ENCODE results near the gene COL18A1. TPM values are rescaled to one million over a fixed set of nuclear protein-coding genes. Genes with fewer than 3 reads are reported as not detected.

The COL18A1 gene
- total RNA-seq, 4 donors from 2014 or later, result 124 to 224 (median 173) TPM

GRCh38 chr21:45370575-45370974 is 34.4 kb upstream of the COL18A1 start:
- no peak for TF ChIP-seq CTCF (IDR thresholded peaks at IDR 0.05)
- TF ChIP-seq EP300 (IDR thresholded peaks at IDR 0.05), result peak in 1 of 2 donors; percentile 12
- Histone ChIP-seq H3K4me1 (peaks cover 0 to 18% (median 0%) of the 10 kb centered on the region in 4 donors), H3K27me3 (no peaks in the 10 kb centered on the region), H3K36me3 (no peaks in the 10 kb centered on the region), H3K4me3 (no peak overlapping the region), H3K9me3 (no peaks in the 10 kb centered on the region), H3K27ac (no peak overlapping the region)
- DNase-seq (ENCODE audit: low spot score in 2 of 2), result no peak
- 72 to 75% methylated on average over 14 of the region's 14 CpGs for WGBS, 2 donors

GRCh38 chr21:45371081-45371480 is 33.9 kb upstream of the COL18A1 start:
- DNase-seq (ENCODE audit: low spot score in 2 of 2), result no peak
- Histone ChIP-seq H3K9me3 (no peaks in the 10 kb centered on the region), H3K27me3 (no peaks in the 10 kb centered on the region), H3K4me3 (no peak overlapping the region), H3K4me1 (peaks cover 0 to 14% (median 0%) of the 10 kb centered on the region in 4 donors), H3K27ac (no peak overlapping the region), H3K36me3 (no peaks in the 10 kb centered on the region)
- TF ChIP-seq POLR2A (IDR thresholded peaks at IDR 0.05) (no peak), EP300 (IDR thresholded peaks at IDR 0.05) (no peak), CTCF (IDR thresholded peaks at IDR 0.05) (no peak)
- WGBS, 2 donors, result 76 to 79% methylated on average over 13 of the region's 13 CpGs

- no peaks in the 10 kb centered on the region for H3K9me3 ChIP-seq
- TF ChIP-seq CTCF (IDR thresholded peaks at IDR 0.05), result no peak
- no peak for TF ChIP-seq EP300 (IDR thresholded peaks at IDR 0.05)
- TF ChIP-seq POLR2A (IDR thresholded peaks at IDR 0.05), result no peak
- H3K27me3 ChIP-seq, result no peaks in the 10 kb centered on the region
- no peaks in the 10 kb centered on the region for H3K36me3 ChIP-seq
- DNase-seq (ENCODE audit: low spot score in 2 of 2), result no peak
- no peak overlapping the region for H3K4me3 ChIP-seq
- H3K4me1 ChIP-seq, result peaks cover 0 to 10% (median 0%) of the 10 kb centered on the region in 4 donors
- 92 to 95% methylated on average over 5 of the region's 5 CpGs for WGBS, 2 donors
- H3K27ac ChIP-seq, result no peak overlapping the region
Measured at GRCh38 chr21:45371655-45372054, 33.3 kb upstream of the COL18A1 start.

GRCh38 chr21:45372732-45373355 is 32.1 kb upstream of the COL18A1 start:
- Histone ChIP-seq H3K4me3 (no peak overlapping the region), H3K27me3 (no peaks in the 10 kb centered on the region), H3K4me1 (peaks cover 0 to 1% (median 0%) of the 10 kb centered on the region in 4 donors), H3K27ac (no peak overlapping the region), H3K9me3 (no peaks in the 10 kb centered on the region), H3K36me3 (no peaks in the 10 kb centered on the region)
- DNase-seq (ENCODE audit: low spot score in 2 of 2), result no peak
- WGBS, 2 donors, result 79 to 85% methylated on average over 7 of the region's 7 CpGs
- TF ChIP-seq EP300 (IDR thresholded peaks at IDR 0.05) (no peak), CTCF (IDR thresholded peaks at IDR 0.05) (no peak), POLR2A (IDR thresholded peaks at IDR 0.05) (no peak)

- 80% methylated on average over 11 to 12 of the region's 15 CpGs for WGBS, 2 donors
Measured at GRCh38 chr21:45373991-45374816, 30.8 kb upstream of the COL18A1 start.

More at GRCh38 chr21:45373991-45374816, 30.8 kb upstream of the COL18A1 start:
- no peak for DNase-seq (ENCODE audit: low spot score in 2 of 2)
- Histone ChIP-seq H3K27me3 (no peaks in the 10 kb centered on the region), H3K27ac (no peak overlapping the region), H3K4me3 (no peak overlapping the region), H3K36me3 (no peaks in the 10 kb centered on the region), H3K9me3 (no peaks in the 10 kb centered on the region), H3K4me1 (peaks cover 0 to 9% (median 2%) of the 10 kb centered on the region in 4 donors)
- TF ChIP-seq CTCF (IDR thresholded peaks at IDR 0.05), result no peak
